Measurements from ENCODE around the gene SAG.
A peak's percentile ranks its signal among the peaks of the same experiment; 100 is the strongest.

- TF ChIP-seq POLR2A (IDR thresholded peaks at IDR 0.05; ENCODE audit: low read depth, low read length), result no peak
- TF ChIP-seq POLR2AphosphoS5 (IDR thresholded peaks at IDR 0.05; ENCODE audit: low read depth, low read length), result peak; percentile 51; the same call in 1 of the 2 replicates
- no peak for TF ChIP-seq TAF1 (IDR thresholded peaks at IDR 0.05; ENCODE audit: borderline replicate concordance, low read depth, low read length)
These were observed 26.1 kb upstream of the SAG start for GRCh38 chr2:233281553-233281952.
